GM10266 (cell line): ENCODE data around the gene LCN15.

Experiments used
- DNase-seq: peaks from one replicate; pipeline ENCODE4 v3.0.0; 2012; ENCODE audit errors: extremely low spot score
- TF ChIP-seq, protein P1 (sequence below): IDR thresholded peaks from 2 replicates; pipeline ENCODE4 v1.5.1; 2012; ENCODE audit warnings: mild to moderate bottlenecking, low read depth; ENCODE audit not compliant: control insufficient read depth, insufficient read depth; ENCODE audit errors: missing control alignments

LCN15 gene

GRCh38 chr9:136720898-136721338 lies 43.4 kb downstream of the LCN15 start:
- TF ChIP-seq, protein P1, sequence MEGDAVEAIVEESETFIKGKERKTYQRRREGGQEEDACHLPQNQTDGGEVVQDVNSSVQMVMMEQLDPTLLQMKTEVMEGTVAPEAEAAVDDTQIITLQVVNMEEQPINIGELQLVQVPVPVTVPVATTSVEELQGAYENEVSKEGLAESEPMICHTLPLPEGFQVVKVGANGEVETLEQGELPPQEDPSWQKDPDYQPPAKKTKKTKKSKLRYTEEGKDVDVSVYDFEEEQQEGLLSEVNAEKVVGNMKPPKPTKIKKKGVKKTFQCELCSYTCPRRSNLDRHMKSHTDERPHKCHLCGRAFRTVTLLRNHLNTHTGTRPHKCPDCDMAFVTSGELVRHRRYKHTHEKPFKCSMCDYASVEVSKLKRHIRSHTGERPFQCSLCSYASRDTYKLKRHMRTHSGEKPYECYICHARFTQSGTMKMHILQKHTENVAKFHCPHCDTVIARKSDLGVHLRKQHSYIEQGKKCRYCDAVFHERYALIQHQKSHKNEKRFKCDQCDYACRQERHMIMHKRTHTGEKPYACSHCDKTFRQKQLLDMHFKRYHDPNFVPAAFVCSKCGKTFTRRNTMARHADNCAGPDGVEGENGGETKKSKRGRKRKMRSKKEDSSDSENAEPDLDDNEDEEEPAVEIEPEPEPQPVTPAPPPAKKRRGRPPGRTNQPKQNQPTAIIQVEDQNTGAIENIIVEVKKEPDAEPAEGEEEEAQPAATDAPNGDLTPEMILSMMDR, result no peak
- DNase-seq, result no peak

DNA sequence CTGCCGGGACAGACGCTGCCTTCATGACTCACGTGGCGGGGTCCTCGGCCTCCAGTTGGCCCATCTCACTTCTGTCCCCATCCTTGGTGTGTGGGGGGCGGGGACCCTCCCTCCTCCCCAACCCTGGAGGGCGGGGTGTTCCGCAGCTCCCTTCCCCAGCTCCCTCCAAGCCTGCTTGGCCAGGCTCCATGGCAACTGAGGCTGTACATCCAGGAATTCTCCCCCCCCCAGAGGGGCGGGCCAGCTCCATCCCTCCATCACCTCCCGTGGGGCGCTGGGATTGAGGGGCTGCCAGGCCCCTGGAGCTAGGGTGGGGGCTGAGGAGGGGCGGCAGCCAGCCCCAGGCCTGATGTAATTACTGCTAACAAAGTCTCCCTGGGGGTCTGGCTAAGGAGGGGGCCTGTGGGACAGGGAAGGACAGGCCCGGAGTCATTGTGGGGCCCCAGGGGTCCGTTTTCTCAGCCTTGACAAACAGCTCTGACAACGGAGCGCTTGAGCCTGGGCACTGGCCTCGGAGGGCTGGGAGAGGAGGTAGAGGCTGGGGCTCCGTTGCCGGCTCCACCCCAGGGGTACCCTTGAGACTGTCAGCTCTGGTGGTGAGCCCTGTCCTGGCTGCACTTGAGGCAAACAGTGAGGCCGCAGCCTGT lies 43.9 kb downstream of the LCN15 start:
- TF ChIP-seq, protein P1, result no peak
- DNase-seq, result no peak

GRCh38 chr9:136719195-136719880 lies 45.0 kb downstream of the LCN15 start:
- DNase-seq, result no peak
- TF ChIP-seq, protein P1, result no peak

DNA sequence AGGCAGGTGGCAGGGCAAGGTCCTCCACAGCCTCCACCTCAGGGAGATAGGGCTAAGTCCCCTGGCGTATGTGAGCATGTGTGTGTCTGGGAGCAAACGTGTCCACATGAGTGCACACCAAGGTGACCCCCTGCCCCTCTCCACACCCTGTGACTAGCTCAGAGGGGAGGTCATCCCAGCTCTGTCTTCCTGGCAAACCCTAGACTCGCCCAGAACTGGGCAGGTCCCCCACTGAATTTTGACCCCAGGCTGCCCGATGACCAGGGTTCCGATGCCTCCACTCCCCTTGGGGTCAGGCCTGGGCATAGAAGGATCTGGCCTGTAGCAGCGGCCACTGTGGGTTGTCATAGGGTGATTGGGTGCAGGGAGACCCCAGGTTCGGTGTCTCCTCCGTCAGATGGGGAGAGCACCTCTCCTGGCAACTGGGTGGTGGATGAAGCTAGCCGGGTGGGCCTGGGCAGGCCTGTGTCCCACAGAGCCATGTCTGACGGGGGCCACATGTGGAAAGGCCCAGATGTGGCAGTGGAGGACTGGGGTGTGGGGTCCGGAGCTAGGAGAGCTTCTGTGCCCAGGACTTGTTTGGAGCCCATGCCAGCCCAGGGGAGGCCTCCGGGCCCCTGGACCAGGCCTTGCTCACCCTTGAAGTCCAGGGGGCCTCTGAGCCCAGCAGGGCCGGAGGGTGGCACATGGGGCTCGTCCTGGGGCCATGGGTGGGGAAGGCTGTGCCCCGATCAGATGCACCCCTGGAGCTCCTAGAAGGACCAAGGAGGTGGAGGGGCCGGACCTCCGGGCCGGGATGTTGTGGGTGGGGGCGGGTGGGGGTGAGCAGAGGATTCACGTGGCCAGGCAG lies 45.7 kb downstream of the LCN15 start:
- no peak for DNase-seq
- TF ChIP-seq, protein P1, result no peak

DNA sequence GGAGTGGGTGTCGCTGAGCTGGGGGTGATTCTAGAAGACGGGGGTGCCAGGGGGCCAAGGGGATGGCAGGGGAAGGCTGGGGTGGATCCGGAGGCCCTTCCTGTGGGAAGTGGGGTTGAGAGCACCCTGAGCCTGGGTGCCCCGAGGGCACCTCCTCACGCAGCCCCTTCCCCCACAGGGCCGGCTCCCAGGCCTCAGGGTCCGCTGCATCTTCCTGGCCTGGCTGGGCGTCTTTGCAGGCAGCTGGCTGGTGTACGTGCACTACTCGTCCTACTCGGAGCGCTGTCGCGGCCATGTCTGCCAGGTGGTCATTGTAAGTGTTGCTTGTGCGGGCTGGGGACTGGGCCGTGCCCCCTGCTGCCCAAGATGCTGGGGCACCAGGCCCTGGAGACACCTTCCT lies 46.9 kb downstream of the LCN15 start:
- no peak for DNase-seq
- TF ChIP-seq, protein P1, result no peak

DNA sequence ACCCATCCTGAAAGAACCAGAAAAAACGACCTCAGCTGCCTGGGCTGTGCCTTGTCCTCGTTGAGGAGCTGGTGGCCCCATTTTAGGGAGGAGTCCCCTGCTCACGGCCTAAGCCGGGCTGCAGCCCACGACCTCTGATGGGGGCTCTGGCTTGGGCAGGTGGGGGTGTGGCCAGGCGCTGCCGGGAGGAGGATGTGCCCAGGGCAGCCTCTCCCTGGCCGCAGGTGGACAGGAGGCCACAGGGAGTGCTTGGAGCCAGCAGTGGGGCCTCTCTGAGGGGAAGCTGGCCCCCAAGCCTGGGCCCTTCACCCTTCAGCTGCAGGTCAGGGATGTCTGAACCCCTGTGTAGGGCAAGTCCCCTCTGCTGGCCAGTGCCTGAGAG lies 49.4 kb downstream of the LCN15 start:
- no peak for DNase-seq
- TF ChIP-seq, protein P1, result no peak
